Stimulated activated CD8-positive, alpha-beta memory T cell treated with anti-CD3 and anti-CD28 coated beads, Interleukin-12 subunit alpha, Interleukin-12 subunit beta, amount 100 ng/mL, for 4 hours (primary cell): Measurements from ENCODE around the gene NUDT14.

Experiments used
- DNase-seq: peaks from one replicate; pipeline ENCODE4 v3.0.0-alpha.2; 2020; ENCODE audit warnings: low read depth

The NUDT14 gene

DNA sequence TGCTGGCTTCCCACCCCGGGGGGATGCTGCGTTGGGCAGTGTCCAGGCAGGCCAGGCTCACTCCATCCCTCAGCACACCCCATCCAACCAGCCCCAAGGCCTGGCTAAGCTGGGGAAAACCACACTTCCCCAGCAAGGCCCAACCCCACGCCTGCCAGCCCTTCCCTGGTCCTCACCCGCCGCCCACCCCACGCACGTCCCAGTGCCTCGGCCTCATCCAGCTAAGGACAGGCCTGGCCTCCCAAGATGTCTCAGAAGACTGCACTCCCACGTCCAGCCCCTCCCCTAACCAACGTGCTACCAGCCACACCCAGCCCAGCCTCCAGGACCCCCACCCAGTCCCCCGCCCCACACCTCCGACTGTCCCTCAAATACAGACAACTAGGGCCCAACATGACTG, 22.3 kb downstream of the NUDT14 start:
- no peak for DNase-seq

DNA sequence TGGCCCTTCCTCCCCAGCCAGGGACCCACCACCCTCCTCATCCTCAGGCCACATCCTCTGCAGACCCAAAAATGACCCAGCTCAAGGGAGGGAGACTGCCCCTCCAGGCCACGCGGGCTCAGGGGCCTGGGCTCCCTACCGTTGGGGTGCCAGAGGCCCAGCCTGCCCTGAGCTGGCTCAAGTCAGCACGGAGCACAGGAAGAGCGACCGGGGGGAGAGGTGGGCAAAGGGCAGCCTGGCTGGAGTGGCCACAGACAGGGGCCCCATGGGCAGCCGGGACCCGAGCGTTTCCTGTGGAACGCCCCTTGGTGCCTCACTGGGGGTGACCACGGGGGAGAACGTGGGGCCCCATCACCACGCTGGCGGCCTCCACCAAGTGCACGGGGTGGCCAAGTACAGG, 23.2 kb downstream of the NUDT14 start:
- DNase-seq = no peak

DNA sequence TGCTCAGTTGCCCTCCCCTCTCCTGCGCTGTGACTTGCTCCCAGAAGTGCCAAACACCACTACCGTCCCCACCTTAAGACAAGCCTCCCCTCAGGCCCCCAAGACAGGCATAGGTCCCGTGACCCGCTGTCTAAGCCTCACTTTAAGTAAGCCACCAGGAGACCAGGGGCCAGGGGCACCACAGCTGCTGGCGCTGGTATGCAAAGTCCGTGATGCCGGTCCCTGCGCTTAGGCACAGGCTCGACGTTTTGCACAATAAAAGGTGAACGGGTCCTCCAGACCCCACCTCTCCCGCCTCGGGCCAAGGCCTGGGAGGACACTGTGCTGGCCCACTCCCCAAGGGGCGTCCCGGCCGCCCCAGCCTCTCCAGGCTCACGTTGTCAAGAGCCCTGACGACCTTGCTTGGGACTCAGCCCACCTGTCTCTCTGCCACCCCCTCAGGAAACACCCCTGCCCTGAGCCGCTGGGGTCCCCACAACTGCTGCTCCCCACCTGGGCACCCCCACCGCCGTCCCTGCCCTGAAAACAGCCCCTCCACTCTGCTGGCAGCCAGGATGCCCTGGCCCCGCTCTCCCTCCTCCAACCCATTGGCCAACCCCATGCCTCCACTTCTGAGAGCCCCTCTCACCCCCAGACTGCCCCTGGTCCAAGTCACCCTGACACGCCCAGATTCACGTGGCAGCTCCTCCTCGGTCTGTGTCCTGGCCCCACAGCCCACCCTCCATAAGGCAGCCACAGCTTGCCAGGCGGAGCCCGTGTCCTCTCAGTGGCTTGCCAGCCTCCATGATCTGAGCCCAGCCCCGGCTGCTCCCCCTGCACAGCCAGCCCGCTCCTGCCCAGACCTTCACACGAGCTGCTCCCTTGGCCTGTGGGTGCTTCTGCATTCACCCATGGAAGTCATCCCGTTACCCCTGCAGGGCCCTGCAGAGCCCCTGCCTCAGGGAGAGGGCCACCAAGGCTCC, 24.4 kb downstream of the NUDT14 start:
- no peak for DNase-seq

DNA sequence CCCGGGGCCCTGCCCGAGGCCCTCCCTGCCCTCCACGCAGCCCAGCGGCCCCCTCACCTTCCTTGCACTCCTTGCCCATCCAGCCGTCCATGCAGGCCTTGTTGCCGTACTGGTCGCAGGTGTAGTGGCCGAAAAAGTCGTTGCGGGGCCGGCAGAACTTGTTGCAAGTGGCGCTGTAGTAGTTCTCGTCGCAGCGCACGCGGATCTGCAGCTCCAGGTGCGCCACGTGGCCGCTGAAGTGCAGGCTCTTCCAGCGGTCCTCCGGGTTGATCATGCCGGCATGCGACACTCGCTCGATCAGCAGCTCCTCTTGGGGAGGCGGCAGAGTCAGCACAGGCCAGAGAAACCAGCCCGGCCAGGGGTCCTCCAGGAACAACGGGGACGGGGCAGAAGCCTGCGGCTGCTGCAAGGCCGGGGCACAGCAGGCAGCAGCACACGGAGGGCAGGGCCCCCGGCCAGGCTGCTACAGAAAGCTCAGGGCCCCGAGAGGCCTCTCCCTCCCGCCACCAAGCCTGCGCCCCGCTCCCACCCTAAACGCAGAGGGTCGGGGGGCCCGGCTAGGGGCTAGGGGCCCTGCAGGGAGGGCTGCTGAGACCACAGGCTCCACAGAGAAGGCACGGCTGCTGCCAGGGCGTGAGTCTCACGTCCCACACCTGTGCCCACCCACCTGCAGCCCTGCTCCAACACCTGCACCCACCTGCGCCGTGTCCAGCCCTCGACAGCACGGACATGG, 25.3 kb downstream of the NUDT14 start:
- no peak for DNase-seq

DNA sequence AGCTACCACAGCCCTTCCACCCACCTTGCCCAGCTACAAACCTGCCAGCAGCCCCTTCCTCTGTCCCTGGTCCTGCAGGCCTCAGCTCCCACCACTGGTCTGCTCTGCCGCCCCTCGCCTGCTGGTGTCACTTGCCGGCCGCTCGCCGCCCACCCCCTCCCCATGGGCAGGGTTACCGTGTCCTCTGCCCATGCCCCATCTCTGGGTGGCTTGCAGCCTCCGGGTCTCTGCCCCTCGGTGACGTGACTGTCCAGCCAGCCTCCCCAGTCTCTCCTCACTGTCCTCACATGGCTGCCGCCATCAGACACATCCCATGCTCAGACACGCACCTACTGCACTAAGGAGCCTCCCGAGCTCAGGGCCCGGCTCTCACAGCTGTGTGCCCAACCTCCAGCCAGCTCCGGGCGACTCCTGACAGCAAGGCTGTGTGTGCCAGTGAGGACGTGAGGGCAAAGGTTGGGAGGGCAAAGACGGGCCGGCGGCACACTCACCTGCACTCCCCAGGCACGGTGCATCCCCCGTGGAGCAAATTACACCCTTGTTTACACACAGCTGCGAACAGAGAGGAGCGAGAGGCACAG, 26.0 kb downstream of the NUDT14 start:
- DNase-seq = no peak

DNA sequence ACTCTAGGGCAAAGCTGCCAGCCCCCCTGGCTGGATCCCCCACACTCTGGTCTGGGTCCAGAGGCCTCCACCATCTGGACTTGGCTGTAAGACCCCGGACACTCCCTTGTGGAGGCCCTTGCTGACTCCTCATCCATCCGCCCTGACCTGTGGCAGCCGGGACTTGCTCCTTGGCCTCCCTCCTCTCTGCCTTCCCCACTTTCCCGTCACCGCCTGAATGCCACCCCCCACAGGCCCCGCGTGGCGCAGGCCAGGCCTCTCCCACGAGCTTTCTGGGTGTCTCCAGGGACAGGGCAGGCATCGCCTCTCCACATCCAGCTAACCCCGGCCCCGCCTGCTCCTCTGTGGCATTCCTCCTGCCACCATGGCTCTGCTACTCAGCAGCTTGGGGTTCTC, 26.6 kb downstream of the NUDT14 start:
- DNase-seq = no peak

DNA sequence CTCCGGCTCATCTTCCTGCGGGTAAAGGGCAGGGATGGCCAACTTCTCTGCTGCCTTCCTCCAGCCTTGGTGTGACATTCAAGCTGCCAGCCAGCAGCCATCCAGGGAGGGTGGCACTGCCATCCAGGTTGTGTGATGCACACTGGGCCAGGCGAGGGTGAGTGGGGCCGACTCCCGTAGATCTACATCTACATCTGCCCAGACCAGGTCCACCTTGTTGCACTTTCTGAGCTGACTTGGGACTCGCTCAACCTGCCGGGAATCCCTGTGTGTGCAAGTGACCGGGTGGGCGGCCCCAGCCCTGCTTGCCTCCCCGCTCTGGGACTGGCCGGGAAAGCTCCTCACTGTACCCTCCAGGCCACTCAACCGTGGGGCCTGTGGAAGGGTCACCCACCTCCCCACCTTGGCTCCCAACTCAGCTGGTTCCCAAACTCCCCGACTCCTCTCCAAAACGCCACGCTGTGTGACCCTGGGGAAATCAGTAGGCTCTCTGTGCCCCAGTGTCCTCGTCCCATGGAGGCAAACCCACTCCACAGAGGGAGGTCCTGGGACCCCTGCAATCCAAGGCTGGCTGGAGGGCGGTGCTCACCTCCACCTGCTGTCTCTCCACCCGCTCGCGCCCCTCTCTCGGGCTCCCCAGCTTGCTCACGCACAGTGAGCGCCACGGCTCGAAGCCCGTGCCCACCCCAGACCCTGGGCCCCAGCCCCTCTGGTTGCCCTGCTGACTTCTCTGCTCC, 27.2 kb downstream of the NUDT14 start:
- DNase-seq = no peak

DNA sequence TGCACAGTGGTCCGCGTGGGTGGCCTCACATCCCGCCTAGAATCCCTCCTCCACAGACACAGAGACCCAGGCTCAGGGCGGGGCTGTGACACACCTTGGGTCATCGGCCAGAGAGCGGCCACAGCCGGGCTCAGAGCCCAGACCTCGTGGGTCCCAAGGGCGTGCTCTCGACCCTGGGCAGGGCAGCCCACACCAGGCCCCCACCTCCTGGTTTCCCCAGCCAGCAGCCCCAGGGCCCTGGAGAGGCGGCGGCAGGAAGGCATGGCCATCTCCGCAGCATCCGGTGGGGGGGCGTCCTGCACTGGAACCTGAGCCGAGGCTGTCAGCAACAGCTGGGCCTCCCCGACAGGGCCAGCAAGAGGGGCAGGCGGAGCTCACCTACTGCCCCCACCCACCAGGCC, 27.8 kb downstream of the NUDT14 start:
- DNase-seq = no peak

DNA sequence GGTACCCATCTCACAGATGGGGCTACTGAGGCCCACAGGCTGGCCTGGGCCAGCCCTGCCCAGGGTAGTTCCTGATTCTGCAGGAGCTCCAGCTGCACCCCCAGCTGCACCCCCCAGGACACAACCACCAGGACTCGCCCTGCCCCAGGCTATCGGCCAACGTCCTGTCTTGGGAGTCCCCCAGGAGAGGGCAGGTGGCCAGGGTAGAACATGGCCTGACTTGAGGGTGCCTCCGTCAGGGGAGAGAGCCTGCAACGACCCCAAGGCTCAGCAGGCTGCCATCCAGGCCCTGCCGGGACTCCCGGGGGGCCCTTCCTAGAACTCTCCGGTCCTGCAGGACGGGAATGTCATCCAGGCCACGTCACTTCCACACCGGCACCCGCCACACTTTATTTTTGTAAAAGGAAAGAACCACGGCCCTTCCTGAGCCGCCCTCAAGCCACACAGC, 28.3 kb downstream of the NUDT14 start:
- no peak for DNase-seq

DNA sequence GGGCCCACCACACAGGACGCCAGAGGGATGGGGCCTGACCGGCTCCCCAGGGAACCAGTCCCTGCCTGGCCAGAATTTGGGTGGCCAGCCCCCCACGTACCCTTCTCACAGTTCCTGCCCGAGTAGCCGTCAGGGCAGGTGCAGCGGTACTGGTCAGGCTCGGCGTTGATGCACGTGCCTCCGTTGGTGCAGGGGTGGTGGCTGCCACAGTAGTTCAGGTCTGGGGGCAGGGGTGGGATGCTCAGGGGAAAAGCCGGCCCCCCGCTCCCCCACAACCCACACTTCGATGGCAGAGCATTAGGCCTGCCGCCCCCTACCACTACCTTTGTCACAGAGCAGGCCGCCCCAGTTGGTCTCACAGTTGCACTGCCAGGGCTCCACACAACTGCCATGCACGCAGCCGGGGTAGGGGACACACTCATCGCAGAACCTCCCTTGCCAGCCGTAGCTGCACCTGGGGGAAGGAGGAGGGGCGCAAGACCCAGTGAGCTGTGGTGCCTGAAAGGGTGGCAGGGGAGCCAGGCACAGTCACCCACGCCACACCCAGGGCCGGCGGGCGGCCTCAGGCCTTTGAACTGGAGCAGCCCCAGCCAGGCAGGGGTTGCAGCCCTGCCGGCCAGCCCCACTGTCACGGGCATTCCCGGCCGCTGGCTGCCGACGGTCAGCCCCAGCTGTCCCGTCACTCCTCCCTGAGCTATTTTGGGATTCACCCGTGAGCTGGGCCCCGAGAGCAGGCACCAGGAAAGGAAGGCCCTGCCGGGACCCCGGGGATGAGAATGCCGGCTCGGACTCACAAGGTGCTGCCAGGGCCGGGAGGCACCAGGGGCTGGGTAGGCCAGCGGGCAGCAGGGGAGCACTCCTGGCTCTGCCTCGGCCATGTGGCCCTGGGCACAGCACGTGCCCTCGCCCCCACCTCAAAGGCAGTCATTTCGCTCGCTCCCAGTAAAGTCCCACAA, 29.0 kb downstream of the NUDT14 start:
- no peak for DNase-seq

DNA sequence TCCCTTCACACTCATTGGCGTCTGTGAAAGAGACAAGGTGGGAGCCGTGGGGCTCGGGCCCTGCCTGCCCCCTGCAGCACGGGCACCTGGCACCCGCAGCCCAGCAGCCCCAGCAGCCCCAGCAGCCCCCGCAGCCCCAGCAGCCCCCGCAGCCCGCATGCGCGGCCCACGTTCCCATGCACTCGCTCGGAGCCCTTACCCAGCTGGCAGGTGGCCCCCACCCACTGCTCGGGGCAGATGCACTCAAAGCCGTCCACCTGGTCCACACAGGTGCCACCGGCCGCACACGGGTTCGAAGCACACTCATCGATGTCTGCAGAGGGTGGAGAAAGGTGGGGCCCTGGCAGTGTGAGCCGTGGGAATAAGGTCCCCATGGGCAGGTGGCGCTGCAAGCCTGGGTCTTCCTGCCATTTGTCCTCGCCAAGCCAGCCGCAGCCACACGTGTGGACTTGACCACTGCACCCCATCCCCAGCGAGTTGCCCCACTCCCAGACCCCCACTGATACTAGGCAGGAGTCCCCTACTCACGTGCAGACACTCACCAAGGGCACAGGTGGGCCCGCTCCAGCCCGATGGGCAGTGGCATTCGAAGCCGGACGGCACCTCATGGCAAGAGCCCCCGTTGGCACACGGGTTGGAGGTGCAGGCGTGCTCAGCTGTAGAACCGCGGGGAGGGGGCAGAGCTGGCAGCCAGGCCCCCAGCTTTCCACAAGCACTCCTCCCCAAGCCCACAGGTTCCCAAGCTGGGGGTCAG, 29.9 kb downstream of the NUDT14 start:
- DNase-seq = no peak

DNA sequence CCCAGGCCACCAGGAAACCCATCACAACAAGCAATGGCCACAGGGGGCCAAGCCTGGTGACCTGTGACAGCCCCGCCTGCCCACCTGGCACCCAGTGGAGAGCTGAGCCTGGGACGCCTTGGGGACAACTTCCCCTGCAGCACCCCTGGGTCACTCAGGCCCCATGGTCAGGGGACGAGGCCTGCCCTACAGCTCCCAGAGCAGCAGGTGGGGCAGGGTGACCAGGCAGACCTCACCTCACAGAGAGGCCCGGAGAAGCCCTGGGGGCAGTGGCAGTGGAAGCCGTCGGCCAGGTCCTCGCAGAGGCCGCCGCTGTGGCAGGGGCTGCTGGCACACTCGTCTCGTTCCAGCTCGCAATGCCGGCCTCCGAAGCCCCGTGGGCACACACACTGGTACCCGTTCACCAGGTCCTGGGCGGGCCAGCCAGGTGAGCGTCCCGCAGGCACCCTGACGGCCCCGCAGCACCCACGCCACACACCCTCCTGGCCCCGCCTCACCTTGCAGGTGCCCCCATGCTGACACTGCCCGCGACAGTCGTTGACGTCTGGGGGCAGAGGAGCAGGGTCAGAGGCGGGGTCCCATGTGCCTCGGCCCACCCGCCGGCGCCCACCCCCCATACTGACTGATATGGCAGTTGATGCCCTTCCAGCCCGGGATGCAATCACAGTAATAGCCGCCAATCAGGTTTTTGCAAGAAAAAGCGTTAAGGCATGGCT, 30.6 kb downstream of the NUDT14 start:
- no peak for DNase-seq

DNA sequence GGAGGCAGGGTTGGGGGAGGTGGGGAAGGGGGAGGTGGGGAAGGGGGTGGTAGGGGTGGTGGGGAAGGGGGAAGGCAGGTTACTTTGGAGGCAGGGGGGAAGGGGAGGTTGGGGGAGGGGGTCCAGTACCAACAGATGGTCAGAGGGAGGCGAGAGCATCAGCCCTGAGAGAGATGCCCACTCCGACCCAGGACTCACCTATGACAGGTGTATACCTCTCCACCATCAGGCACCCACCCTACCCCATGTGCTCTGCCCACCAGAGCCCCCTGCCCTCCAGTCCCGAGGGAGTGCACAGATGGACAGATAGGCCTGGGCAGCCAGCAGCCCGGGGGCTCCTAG, 31.1 kb downstream of the NUDT14 start:
- DNase-seq = no peak

DNA sequence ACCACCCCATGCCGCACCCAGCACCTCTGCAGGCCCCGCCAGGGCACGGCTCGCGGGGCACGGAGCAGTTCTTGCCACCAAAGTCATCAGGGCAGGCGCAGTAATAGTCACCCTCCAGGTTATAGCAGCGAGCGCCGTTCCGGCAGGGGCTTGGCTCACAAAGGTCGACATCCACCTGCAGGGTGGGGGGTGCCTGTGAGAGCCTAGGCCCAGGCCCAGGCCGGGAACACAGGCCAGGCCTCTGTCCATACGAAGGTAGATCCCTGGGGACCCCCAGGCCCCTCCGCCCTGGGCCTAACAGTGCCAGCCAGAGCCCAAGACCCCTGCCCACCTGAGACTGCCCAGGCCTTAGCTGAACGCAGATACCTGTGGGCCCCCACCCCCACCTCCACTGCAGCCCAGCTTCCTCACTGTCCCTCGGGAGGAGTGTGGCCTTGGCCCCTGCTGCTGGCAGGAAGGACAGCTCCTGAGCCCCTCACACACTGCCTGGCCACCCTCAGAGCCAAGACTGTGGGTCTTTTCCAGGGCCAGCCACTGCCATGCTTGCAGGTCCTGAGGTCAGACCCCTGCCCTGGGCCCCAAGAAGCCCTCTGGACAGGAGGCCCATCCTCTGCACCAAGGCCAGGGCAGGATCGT, 31.8 kb downstream of the NUDT14 start:
- DNase-seq = no peak

DNA sequence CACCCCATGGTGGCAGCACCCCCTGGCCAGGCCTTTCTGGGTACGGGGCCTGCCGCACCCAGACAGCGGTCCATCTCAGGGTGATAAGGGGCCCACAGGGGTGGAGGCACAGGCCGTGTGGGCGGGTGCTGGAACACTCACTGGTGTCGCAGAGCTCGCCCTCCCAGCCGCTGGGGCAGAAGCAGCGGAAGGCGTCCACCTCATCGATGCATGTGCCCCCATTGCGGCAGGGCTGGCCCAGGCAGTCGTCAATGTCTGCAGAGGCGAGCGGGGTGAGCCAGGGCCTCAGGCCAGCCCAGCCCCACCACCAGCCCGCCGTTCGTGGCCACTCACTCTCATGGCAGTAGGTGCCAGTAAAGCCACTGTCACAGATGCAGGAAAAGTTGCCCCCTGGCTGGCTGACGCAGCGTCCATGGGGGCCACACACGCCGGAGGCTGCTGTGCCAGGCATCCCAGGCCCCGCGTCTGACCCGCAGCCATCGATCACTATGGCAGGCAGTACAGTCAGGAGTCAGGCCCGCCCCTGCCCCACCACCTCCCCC, 32.4 kb downstream of the NUDT14 start:
- DNase-seq = no peak

DNA sequence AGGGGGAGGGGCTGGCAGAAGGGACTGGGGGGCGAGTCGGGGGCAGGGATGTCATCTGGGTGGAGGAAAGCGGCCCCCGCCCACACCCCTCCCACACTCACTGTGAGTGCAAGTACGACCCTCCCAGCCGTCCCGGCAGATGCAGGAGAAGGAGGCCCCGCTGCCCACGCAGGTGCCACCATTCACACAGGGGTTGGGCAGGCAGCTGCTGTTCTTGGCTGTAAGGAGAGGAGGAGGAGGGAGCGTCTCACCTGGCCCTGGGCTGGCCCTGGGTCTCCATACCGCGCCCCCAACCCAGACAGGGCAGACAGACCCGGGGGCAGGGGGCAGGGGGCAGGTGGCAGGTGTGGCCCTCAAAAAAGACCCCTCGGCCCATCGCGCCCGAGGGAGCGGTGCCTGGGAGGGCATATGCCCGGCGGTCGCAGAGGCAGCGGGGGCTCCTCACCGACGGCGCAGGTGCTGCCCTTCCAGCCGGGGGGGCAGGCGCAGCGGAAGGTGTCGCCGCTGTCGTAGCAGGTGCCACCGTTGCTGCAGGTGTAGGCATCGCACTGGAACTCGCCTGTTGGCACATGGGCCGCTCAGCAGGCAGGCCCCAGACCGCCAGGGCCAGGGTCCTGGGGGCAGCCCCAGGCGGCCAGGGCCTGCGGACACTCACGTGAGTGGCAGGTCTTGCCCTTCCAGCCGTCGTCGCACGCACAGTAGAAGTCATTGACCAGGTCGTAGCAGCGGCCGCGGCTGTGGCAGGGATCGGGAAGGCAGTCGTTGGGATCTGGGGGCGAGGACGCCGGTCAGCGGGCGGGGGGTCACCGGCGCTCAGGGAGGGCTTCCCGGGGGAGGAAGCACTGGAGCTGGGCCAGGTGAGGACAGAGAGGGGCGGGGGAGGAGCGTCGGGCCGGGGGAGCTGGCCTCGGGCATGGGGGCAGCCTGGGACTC, 33.2 kb downstream of the NUDT14 start:
- DNase-seq = no peak

DNA sequence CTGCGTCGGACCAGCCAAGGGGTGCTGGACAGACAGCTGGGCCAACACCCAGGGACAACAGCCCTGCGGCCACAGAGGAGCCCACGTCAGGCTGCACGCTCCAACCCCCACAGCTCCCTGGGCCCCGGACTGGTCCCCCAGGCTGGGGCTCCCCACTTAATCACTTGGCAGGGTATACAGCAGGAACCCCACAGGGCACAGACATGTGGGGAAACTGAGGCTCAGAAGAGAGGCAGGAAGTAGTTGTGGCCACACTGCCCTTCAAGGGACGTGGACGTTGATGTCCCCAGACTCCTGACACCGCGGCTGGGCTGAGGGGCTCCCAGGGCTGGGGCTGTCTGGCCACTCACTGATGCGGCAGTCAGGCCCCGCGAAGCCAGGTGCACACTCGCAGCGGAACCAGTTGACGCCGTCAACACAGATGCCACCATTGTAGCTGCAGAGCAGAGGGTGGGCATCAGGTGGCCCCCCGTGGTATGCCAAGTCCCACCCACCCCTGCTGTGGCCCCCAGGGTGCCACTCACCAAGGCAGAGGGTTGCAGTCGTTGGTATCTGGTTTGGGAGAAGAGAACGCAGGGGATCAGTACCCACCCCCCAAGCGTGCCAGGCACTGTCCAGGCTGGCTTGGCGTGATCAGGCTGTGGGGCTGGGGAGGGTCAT, 34.0 kb downstream of the NUDT14 start:
- DNase-seq = no peak
